GM18951 (cell line): Measurements from ENCODE around the gene AOX1.
"Not testable (repeated sequence)": the region's sequence is repeated elsewhere in the genome, so short reads cannot be mapped to it uniquely, and the experiment has no call there.

Source experiments
- POLR2A ChIP-seq: IDR thresholded peaks from 4 replicates; pipeline ENCODE4 v1.6.1; 2011; ENCODE audit warnings: mild to moderate bottlenecking; ENCODE audit not compliant: insufficient read length, insufficient read depth; ENCODE audit errors: extremely low read depth
- in situ Hi-C: fragments of 300-500 bp; cut with MboI; formaldehyde crosslinking; loops from one replicate; pipeline ENCODE4 v1.12.0; 2022; ENCODE audit warnings: low sequenced_read_pairs, mixed read lengths, inconsistent platforms; ENCODE audit not compliant: unreplicated experiment

AOX1 gene

DNA sequence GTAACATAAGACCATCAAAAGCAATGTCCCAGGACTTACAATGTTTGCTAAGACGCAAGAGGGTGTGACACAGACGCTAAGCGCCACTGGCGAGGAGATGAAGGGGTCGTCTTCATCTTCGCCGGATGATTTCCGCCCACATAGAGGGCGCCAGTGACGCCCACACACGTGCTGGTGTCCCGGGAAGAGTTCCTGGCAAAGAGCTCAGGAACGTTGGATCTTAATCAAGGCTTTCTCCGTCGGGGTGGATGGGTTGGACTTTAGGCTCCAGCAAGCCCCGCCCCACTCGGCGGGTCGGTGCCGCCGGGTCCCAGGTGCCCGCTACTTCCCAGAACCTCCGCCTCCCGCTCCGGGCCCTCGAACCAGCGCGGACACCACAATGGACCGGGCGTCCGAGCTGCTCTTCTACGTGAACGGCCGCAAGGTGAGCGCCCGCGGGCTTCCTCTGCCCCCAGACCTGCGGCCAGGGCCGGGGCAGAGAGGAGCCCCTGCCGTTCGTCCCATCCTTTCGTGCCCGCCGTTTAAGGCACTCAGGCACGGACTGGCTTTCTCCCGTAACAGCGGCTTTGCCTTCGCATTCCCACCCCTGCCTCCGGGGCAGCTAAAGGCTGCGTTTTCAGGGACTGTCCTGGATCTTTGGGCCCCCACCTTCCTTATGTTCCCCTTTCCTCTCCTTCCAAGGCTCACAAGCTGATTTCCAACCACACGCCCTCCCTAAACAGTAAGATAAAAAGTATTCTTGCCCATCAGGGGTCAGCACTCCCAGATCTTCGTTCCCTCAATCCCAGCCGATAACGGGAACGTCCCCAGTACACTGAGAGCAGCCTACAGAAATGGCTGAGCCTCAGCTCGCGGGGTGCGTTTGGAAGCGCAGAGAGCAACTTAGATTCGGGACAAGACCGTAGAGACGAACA lies at the start of gene AOX1:
Gene AOX1 (plus strand): TSS at position 285 of the 914 bp plus-strand sequence. CDS start 95 bp downstream, at position 380.
- TF ChIP-seq POLR2A = no peak
- in situ Hi-C loops = no loop called here

DNA sequence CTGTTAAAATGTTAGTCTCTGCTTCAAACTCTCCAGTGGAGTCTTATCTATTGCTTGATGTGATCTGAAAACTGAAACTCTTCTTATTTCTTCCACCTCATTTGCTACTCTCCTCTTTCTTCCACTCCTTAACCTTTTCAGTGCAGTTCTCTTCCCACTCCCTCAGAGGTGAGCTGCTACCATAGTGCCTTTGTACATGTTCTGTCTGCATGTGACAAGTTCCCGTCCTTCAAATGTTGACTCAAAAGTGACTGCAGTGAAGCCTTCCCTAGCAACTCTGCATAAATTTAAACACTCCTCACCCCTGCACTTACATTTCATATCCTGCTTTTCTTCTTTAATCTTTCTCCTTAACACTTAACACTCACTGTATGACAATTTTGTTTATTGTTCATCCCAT lies 47.7 kb upstream of the AOX1 start:
- TF ChIP-seq POLR2A = no peak
- in situ Hi-C loops = no loop called here

DNA sequence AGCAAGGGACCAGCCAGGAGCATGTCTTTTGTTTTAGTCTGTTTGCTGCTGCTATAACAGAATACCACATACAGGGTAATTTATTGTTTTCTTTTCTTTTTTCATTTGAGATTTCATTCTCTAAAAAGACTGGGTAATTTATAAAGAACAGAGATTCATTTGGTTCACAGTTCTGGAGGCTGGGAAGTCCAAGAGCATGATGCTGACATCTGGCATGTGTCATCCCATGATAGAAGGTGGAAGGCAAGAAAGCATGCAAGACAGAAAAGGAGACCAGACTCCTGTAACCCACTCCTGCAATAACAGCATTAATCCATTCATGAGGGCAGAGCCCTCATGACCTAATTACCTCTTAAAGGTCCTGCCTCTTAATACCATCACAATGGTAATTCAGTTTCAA lies 45.0 kb upstream of the AOX1 start:
- TF ChIP-seq POLR2A = no peak
- in situ Hi-C loops = no loop called here

DNA sequence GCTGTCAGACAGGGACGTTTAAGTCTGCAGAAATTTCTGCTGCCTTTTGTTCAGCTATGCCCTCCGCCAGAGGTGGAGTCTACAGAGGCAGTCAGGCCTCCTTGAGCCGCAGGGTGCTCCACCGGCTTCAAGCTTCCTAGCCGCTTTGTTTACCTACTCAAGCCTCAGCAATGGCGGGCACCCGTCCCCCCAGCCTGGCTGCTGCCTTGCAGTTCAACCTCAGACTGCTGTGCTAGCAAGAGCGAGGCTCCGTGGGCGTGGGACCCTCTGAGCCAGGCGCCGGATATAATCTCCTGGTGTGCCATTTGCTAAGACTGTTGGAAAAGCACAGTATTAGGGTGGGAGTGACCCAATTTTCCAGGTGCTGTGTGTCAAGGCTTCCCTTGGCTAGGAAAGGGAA lies 19.2 kb upstream of the AOX1 start:
- in situ Hi-C loops = not testable (repeated sequence)

DNA sequence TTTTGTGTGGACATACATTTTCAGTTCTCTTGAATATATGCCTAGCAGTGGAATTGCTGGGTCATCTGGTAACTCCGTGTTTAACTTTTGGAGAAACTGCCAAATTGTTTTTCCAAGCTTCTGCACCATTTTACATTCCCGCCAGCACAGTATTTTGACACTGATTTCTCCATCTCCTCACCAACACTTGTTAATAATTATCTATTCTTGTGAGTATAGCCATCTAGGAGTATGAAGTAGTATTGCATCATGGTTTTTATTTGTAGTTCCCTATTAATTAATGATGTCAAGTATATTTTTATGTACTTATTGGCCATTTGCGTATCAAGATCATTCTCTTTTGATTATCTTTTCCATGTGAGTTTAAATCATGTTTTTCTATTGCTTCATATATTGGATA lies 17.9 kb upstream of the AOX1 start:
- in situ Hi-C loops = no loop called here
- no peak for TF ChIP-seq POLR2A

DNA sequence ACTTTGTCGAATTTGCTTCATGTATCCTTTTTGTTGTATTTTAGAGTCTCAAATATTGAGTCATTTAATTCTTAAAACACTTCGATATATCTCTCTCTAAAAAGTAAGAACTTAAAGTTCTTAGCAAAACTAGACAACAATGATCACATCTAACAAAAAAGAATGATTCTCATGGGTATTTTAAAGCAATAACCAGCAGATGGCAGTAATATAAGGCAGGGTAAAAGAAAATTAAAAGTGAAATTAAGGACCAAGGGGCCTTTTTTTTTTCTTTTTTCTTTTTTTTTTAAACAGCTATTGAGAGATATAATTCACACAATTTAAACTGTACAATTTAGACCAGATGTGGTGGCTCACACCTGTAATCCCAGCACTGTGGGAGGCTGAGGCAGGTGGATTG lies 9.9 kb upstream of the AOX1 start:
- TF ChIP-seq POLR2A = no peak
- in situ Hi-C loops = no loop called here

DNA sequence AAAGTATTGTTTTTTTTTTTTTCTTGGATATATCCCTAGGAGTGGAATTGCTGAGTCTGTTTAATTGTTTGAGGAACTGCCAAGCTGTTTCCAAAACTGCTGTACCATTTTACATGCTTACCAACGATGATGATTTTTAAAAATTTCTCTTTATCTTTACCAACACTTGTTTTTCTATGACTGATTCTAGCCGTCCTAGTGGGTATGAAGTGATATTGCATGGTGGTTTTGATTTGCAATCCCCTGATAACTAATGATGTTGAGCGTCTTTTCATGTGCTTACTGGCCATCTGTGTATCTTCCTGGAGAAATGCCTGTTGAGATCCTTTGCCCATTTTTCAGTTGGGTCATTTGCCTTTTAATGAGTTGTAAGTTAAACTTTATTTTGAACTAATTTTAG lies 8.8 kb upstream of the AOX1 start:
- in situ Hi-C loops = no loop called here
- no peak for TF ChIP-seq POLR2A

DNA sequence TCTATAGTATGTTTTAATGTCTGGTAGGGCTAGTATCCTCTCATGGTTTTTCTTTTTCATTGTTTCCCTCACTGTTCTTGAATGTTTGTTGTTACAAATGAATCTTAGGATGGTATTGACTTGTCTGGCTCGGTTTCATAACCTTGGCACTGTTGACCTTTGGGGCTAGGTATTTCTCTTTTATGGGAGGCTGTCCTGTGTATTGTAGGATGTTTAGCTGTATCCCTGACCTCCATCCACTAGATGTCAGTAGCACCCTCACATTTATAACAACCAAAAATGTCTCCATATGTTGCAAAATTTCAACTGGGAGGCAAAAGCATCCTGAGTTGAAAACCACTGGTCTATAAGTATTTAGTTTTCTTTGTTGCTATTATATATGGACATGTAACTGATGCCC lies 7.0 kb upstream of the AOX1 start:
- TF ChIP-seq POLR2A = no peak
- in situ Hi-C loops = no loop called here

DNA sequence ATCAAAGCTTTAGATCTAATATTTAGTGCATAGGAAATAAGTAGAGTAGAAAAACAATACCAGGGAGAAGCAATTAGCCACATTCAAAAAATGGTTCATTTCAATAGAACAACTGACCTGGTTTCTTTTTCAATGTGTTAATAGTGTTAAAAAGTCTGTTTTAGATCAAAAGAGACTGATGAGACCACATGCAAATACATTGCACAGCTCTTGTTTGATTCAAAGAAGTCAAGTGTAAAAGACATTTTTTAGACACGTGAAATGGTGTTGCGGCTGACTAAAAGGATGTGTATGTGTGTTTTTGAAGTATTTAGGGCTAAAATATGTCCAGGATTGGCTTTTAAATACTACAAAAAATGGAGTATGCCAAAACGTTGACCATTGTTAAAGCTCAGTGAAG lies 1.2 kb upstream of the AOX1 start:
- in situ Hi-C loops = no loop called here
- TF ChIP-seq POLR2A = no peak

DNA sequence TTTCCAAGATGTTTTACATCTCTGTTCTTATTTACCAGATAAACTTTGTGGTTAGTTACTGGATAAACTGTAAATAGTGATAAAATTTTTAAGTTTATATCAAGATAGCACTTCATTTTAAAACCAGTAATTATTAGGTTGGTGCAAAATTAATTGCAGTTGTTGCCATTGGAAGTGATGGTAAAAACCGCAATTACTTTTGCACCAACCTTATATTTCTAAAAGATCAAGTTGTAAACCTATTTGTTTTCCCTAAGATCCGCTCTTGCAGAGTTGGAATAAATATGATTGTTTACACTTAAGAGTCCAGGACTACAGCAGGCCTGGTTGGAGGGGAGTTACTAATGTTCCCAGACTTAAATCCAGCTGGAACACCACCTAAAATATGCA lies 479 bp upstream of the AOX1 start:
- no peak for TF ChIP-seq POLR2A
- in situ Hi-C loops = no loop called here

DNA sequence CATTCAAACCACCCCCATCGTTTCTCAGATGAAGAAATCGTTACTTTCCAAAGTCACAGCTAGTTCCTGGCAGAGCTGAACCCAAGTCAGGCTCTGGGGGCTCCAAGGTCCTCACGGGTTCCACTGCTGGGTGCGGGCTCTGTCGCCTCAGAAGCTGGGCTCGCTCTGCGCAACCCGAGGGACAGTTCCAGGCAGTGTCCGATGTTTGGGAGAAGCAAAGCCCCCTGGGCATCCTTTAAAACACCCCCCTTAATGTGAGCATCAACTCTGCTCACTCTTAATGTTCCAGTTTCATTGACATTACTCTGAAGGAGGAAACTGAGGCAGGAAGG lies 796 bp downstream of the AOX1 start:
- TF ChIP-seq POLR2A = no peak
- in situ Hi-C loops = no loop called here

DNA sequence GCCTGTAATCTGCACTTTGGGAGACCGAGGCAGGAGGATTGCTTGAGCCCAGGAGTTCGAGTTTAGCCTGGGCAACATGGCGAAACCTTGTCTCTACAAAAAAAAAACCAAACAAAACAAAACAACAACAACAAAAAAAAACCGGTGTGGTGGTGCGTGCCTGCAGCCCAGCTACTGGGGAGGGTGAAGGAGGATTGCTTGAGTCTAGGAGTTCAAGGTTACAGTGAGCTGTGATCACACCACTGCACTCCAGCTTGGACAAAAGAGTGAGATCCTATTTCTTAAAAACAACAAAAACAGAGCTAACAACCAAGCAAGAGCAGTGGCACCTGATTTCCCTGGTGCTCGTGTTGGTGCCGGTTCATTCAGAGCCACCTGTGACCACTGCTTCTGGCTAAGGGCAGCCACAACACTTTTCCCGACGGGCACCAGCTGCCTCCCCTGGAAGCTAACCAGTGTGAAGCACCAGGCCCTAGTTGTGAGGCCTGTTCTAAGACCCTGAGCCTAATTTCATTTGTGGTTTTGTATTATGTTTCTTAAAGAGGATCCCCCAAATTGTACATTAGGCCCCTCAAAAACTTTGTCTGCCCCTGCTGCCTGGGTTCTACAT lies 1.3 kb downstream of the AOX1 start:
- no peak for TF ChIP-seq POLR2A
- in situ Hi-C loops = no loop called here

DNA sequence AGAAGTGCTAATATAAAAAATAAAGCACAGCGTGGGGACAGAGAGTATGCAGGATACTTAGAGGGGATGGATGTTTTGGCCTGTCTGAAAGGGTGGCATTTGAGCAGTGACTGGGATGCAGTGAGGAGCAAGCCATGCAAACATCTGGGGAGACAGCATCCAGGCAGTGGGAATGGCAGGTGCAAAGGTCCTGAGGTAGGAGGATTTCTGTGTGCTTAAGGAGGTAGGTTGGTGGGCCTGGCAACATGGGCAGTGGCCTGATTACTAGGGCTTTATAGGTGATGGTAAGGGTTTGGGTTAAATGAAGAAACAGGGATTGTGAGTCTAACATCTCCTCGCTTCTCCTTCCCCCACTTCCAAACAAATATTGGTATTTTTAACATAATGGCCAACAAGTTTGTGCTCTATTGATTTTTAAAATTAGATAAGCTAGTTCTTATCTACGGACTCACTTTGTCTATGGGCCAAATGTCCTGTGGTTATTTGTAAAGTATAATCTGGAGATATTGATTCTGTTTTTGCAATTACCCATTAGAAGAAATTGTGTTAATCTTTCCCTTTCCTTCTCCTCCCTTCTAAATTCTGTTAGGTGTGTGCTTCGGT lies 2.4 kb downstream of the AOX1 start:
- no peak for TF ChIP-seq POLR2A
- in situ Hi-C loops = no loop called here

DNA sequence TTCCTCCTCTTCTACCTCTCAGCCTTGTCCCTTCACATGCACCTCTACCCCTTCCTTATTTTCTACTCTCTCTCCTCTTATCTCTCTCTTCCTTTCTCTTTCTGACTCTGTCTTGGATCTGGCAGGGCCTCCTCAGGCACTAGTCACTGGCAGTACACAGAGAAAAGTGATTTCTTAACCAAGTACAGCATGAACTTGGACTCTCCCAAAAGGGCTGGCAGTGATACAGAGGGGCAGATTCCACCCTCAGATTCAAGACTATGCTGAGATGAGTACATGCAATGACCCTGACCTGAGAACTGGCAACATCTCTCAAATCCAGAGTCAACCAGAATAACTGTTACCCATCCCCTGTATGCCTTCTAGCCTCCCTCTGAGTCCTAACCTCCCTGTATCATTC lies 4.3 kb downstream of the AOX1 start:
- no peak for TF ChIP-seq POLR2A
- in situ Hi-C loops = no loop called here
